Astrocyte (in vitro differentiated cells and primary cell): ENCODE data around the gene MRPL36. TPM values are rescaled to one million over a fixed set of nuclear protein-coding genes. Genes with fewer than 3 reads are reported as not detected.

Experiments
- DNase-seq: peaks from one replicate; pipeline ENCODE4 v3.0.0-alpha.2; 2010; ENCODE audit warnings: low read depth
- FAIRE-seq: peaks from 2 replicates; lab custom pipeline; 2011; peaks lifted over from hg19 to GRCh38; lab: Jason Lieb, UNC
- H2AFZ ChIP-seq: 2 replicates; pipeline ENCODE4 v1.6.0; 2012; ENCODE audit warnings: low read depth, low read length, inconsistent platforms
- H3K27ac ChIP-seq: 2 replicates; pipeline ENCODE4 v1.5.1; 2011; ENCODE audit warnings: low read depth, low read length, inconsistent platforms
- H3K27me3 ChIP-seq: 2 replicates; pipeline ENCODE4 v1.6.0; 2011; ENCODE audit warnings: low read length, inconsistent platforms; ENCODE audit not compliant: insufficient read depth
- H3K36me3 ChIP-seq: 2 replicates; pipeline ENCODE4 v1.5.1; 2011; ENCODE audit warnings: low read length, inconsistent platforms; ENCODE audit not compliant: insufficient read depth
- H3K4me1 ChIP-seq: 2 replicates; pipeline ENCODE4 v1.5.1; 2011; ENCODE audit warnings: low read length, inconsistent platforms; ENCODE audit not compliant: insufficient read depth
- H3K4me2 ChIP-seq: 2 replicates; pipeline ENCODE4 v1.6.0; 2012; ENCODE audit warnings: low read length, inconsistent platforms
- H3K4me3 ChIP-seq: 2 replicates; pipeline ENCODE4 v1.5.1; 2011; ENCODE audit warnings: low read depth, mild to moderate bottlenecking, low read length, inconsistent platforms; ENCODE audit not compliant: insufficient read depth
- H3K79me2 ChIP-seq: 2 replicates; pipeline ENCODE4 v1.6.0; 2012; ENCODE audit warnings: mild to moderate bottlenecking, low read length, inconsistent platforms; ENCODE audit not compliant: insufficient read depth
- H3K9ac ChIP-seq: 2 replicates; pipeline ENCODE4 v1.6.0; 2012; ENCODE audit warnings: mild to moderate bottlenecking, low read length, inconsistent platforms
- H3K9me3 ChIP-seq: 2 replicates; pipeline ENCODE4 v1.5.1; 2012; ENCODE audit warnings: low read depth, mild to moderate bottlenecking, low read length, inconsistent platforms; ENCODE audit not compliant: insufficient read depth
- H4K20me1 ChIP-seq: 2 replicates; pipeline ENCODE4 v1.6.0; 2012; ENCODE audit warnings: low read length, inconsistent platforms; ENCODE audit not compliant: insufficient read depth
- H3K27ac Mint-ChIP-seq: one replicate; pipeline ENCODE4 v1.8.0; 2021; ENCODE audit warnings: mild to moderate bottlenecking, mixed read lengths; ENCODE audit not compliant: unreplicated experiment
- H3K27me3 Mint-ChIP-seq: one replicate; pipeline ENCODE4 v1.8.0; 2021; ENCODE audit warnings: low read depth, mixed read lengths; ENCODE audit not compliant: unreplicated experiment
- H3K36me3 Mint-ChIP-seq: one replicate; pipeline ENCODE4 v1.8.0; 2021; ENCODE audit warnings: low read depth, mixed read lengths; ENCODE audit not compliant: unreplicated experiment
- H3K4me1 Mint-ChIP-seq: one replicate; pipeline ENCODE4 v1.8.0; 2021; ENCODE audit warnings: low read depth, mixed read lengths; ENCODE audit not compliant: unreplicated experiment
- H3K4me3 Mint-ChIP-seq: one replicate; pipeline ENCODE4 v1.8.0; 2021; ENCODE audit warnings: mild to moderate bottlenecking, moderate library complexity, mixed read lengths; ENCODE audit not compliant: unreplicated experiment
- H3K9me3 Mint-ChIP-seq: one replicate; pipeline ENCODE4 v1.8.0; 2021; ENCODE audit warnings: mild to moderate bottlenecking, mixed read lengths; ENCODE audit not compliant: unreplicated experiment
- CTCF ChIP-seq: IDR thresholded peaks from 2 replicates; pipeline ENCODE4 v1.5.1; 2011; ENCODE audit warnings: low read depth, mild to moderate bottlenecking, inconsistent platforms, low read length, moderate library complexity; ENCODE audit not compliant: insufficient read depth
- EZH2 ChIP-seq: IDR thresholded peaks from 2 replicates; pipeline ENCODE4 v1.6.1; 2012; ENCODE audit warnings: mild to moderate bottlenecking, low read length, inconsistent platforms; ENCODE audit not compliant: insufficient read depth
- total RNA-seq: library from RNA; stranded (reverse); gene quantifications from 2 replicates; pipeline ENCODE4 v1.2.1, GENCODE V29; 2021

The MRPL36 gene
- total RNA-seq, 1 donor from 2014 or later = 72.2 TPM

DNA sequence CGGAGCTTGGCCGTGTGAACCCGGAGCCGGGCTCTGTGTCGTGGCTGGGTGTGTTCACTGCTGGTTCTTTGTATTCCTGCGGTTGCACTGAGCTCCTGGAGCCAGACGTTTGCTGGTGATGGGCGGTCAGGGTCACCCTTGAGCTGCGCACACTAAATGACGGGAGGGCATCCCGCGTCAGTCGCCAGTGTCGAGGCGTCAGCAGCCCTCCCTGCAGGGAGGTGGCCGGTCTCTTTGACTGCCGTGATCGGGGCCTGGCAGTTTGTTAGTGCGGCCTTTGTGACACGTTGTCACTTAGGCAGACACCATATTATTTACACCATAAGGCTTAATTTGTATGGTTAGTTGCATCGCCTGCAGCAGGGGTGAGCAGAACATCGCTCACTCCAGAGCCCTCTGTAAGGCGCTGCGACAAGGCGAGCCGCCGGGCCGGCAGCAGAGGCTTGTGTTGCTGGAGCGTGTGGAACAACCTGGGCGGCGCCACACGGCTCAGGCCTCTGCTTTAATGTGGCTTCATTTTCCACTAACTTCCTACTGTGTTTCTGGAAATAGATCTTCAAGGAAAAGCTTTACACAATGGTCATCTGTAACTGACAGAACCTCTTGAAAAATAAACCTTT lies 9.9 kb upstream of the MRPL36 start:
- Histone ChIP-seq H3K36me3 (peaks cover 37% of the 10 kb centered on the region), H3K79me2 (peaks cover 74% of the 10 kb centered on the region)
- FAIRE-seq = no peak

DNA sequence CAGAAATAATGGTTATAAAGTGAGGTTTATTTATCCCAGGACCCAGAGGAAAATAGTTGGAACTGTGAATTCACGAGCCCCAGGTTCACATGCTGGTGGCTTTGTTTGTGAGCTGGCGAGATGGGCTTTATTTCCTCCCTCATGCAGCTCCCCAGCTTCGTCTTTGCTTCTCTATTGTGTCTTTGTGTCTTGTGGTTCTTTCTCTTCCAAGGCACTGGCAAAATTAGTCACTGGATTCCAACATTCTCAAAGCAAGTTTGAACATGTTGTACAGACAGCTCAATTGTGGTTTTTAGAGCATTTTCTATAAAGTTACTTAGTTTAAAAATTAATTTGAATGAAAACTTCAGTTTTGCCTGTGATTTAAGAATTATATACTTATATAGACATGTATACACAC lies 8.8 kb upstream of the MRPL36 start:
- H3K4me1 ChIP-seq = no peaks in the 10 kb centered on the region
- Mint-ChIP-seq H3K4me1 (peaks cover 20% of the 10 kb centered on the region), H3K4me3 (peak overlapping the region; percentile 20), H3K9me3 (peaks cover 10% of the 10 kb centered on the region), H3K27ac (peak overlapping the region; percentile 96), H3K36me3 (peaks cover 64% of the 10 kb centered on the region), H3K27me3 (no peaks in the 10 kb centered on the region)
- DNase-seq (peak; percentile 77), FAIRE-seq (no peak)
- peak overlapping the region; percentile 17 for H3K4me2 ChIP-seq
- no peaks in the 10 kb centered on the region for H3K9me3 ChIP-seq
- no peaks in the 10 kb centered on the region for H3K27me3 ChIP-seq
- peaks cover 39% of the 10 kb centered on the region for H3K36me3 ChIP-seq
- no peak overlapping the region for H2AFZ ChIP-seq
- peaks cover 15% of the 10 kb centered on the region for H4K20me1 ChIP-seq
- H3K27ac ChIP-seq = peak overlapping the region; percentile 54
- no peak overlapping the region for H3K9ac ChIP-seq
- TF ChIP-seq CTCF (no peak), EZH2 (no peak)
- H3K79me2 ChIP-seq = peaks cover 85% of the 10 kb centered on the region
- no peak overlapping the region for H3K4me3 ChIP-seq

More for the DNA sequence above, 9.9 kb upstream of the MRPL36 start:
- Histone ChIP-seq H3K27me3 (no peaks in the 10 kb centered on the region), H3K4me1 (no peaks in the 10 kb centered on the region), H3K4me3 (no peak overlapping the region), H3K9ac (peak overlapping the region; percentile 22), H2AFZ (no peak overlapping the region), H3K27ac (no peak overlapping the region), H4K20me1 (peaks cover 17% of the 10 kb centered on the region), H3K9me3 (no peaks in the 10 kb centered on the region), H3K4me2 (no peak overlapping the region)
- Mint-ChIP-seq H3K9me3 (peaks cover 10% of the 10 kb centered on the region), H3K4me1 (peaks cover 28% of the 10 kb centered on the region), H3K36me3 (peaks cover 66% of the 10 kb centered on the region), H3K27ac (peak overlapping the region; percentile 96), H3K27me3 (no peaks in the 10 kb centered on the region), H3K4me3 (no peak overlapping the region)
- no peak for DNase-seq
- TF ChIP-seq CTCF (no peak), EZH2 (no peak)

GRCh38 chr5:1807451-1808185 lies 8.0 kb upstream of the MRPL36 start:
- Mint-ChIP-seq H3K9me3 (peaks cover 9% of the 10 kb centered on the region), H3K4me1 (peaks cover 16% of the 10 kb centered on the region), H3K27ac (peak overlapping the region; percentile 96), H3K4me3 (no peak overlapping the region), H3K27me3 (no peaks in the 10 kb centered on the region), H3K36me3 (peaks cover 63% of the 10 kb centered on the region)
- H3K9me3 ChIP-seq = no peaks in the 10 kb centered on the region
- no peak for FAIRE-seq
- no peaks in the 10 kb centered on the region for H3K4me1 ChIP-seq
- no peaks in the 10 kb centered on the region for H3K27me3 ChIP-seq
- peaks cover 9% of the 10 kb centered on the region for H4K20me1 ChIP-seq
- peaks cover 93% of the 10 kb centered on the region for H3K79me2 ChIP-seq
- TF ChIP-seq CTCF (no peak), EZH2 (no peak)
- H3K27ac ChIP-seq = peak overlapping the region; percentile 54
- peaks cover 46% of the 10 kb centered on the region for H3K36me3 ChIP-seq
- H3K4me2 ChIP-seq = peak overlapping the region; percentile 17
- no peak overlapping the region for H3K9ac ChIP-seq
- no peak for DNase-seq
- no peak overlapping the region for H3K4me3 ChIP-seq
- no peak overlapping the region for H2AFZ ChIP-seq
